ENCODE results near the gene OST4. TPM values are rescaled to one million over a fixed set of nuclear protein-coding genes. Genes with fewer than 3 reads are reported as not detected.

Gene OST4
- polyA plus RNA-seq, 1 donor (not counting 4 experiments of a cell fraction or from before 2014, with no cell fraction given), result 393 TPM

GRCh38 chr2:27021253-27022049 is 50.0 kb downstream of the OST4 start:
- Histone ChIP-seq H2AFZ (ENCODE audit: control insufficient read depth, low read length) (no peak overlapping the region), H3K4me3 (ENCODE audit: control insufficient read depth in 2 of 3, extremely low read depth in 1 of 3, insufficient read depth in 2 of 3, low read depth in 1 of 3, low read length in 3 of 3) (no peak overlapping the region), H3K9me3 (ENCODE audit: control insufficient read depth, low read depth, low read length) (no peaks in the 10 kb centered on the region), H3K4me1 (ENCODE audit: control insufficient read depth, extremely low read depth, insufficient read depth, low read length) (peaks cover 6% of the 10 kb centered on the region), H3K79me2 (ENCODE audit: control insufficient read depth, insufficient read depth, low read length) (no peaks in the 10 kb centered on the region), H3K36me3 (ENCODE audit: control insufficient read depth in 2 of 2, extremely low read depth in 1 of 2, insufficient read depth in 2 of 2, low read length in 2 of 2) (peaks cover 3 to 13% of the 10 kb centered on the region in 2 experiments), H3K27me3 (ENCODE audit: control insufficient read depth, extremely low read depth, insufficient read depth, low read length) (no peaks in the 10 kb centered on the region), H3K9me1 (ENCODE audit: control insufficient read depth, extremely low read depth, insufficient read depth, low read length) (no peaks in the 10 kb centered on the region), H3K4me2 (ENCODE audit: control insufficient read depth, extremely low read depth, insufficient read depth, low read depth, low read length) (no peak overlapping the region), H3K27ac (ENCODE audit: control insufficient read depth, insufficient read depth, low read length) (no peak overlapping the region), H4K20me1 (ENCODE audit: control insufficient read depth, extremely low read depth, insufficient read depth, low read length) (no peaks in the 10 kb centered on the region), H3K9ac (ENCODE audit: control insufficient read depth, extremely low read depth, insufficient read depth, low read length) (no peak overlapping the region)
- no peak for TF ChIP-seq EZH2 (IDR thresholded peaks at IDR 0.05; ENCODE audit: low read length)
- no peak for TF ChIP-seq CTCF (optimal IDR thresholded peaks at IDR 0.05 in 1 of 3, IDR thresholded peaks at IDR 0.05 in 1 of 3, conservative IDR thresholded peaks at IDR 0.05 in 1 of 3; ENCODE audit: extremely low read depth in 1 of 3, insufficient read depth in 2 of 3, low read length in 3 of 3)
- no peak for DNase-seq (ENCODE audit: low read depth, low spot score)
- FAIRE-seq, result no peak
- dilution Hi-C loops (cut with MboI; ENCODE audit: extremely low pct_ligation_motif_present, low sequenced_read_pairs), result no loop called here

Other genes starting within 250 kb of the OST4 start
- not detected in 3 replicates for gene DPYSL5, start 223.5 kb downstream of the OST4 start, polyA plus RNA-seq
- 12.6 to 16.5 TPM (median 15.0 TPM) in 3 replicates for gene MAPRE3, start 101.0 kb downstream of the OST4 start, polyA plus RNA-seq
- gene TMEM214, start 38.7 kb downstream of the OST4 start, polyA plus RNA-seq, result 28.7 to 65.8 TPM (median 38.0 TPM) in 3 replicates
- gene AGBL5, start 20.0 kb downstream of the OST4 start, polyA plus RNA-seq, result 24.5 to 27.7 TPM (median 25.5 TPM) in 3 replicates
- 0.01 to 0.06 TPM (median 0.03 TPM) in 3 replicates for gene EMILIN1, start 7.0 kb upstream of the OST4 start, polyA plus RNA-seq
- gene KHK, start 15.1 kb upstream of the OST4 start, polyA plus RNA-seq, result 0.06 to 0.36 TPM (median 0.21 TPM) in 3 replicates
- gene CGREF1, start 47.5 kb upstream of the OST4 start, polyA plus RNA-seq, result 1.1 to 1.4 TPM (median 1.3 TPM) in 3 replicates
- not detected in 3 replicates for gene ABHD1, start 52.2 kb upstream of the OST4 start, polyA plus RNA-seq
- gene PREB, start 63.0 kb upstream of the OST4 start, polyA plus RNA-seq, result 48.7 to 51.0 TPM (median 50.9 TPM) in 3 replicates
- not detected in 3 replicates for gene PRR30, start 67.8 kb upstream of the OST4 start, polyA plus RNA-seq
- not detected in 3 replicates for gene TCF23, start 77.3 kb upstream of the OST4 start, polyA plus RNA-seq
- 154 to 168 TPM (median 156 TPM) in 3 replicates for gene ATRAID, start 140.4 kb upstream of the OST4 start, polyA plus RNA-seq
- 55.1 to 72.3 TPM (median 60.4 TPM) in 3 replicates for gene SLC5A6, start 140.6 kb upstream of the OST4 start, polyA plus RNA-seq
- gene CAD, start 145.7 kb upstream of the OST4 start, polyA plus RNA-seq, result 17.1 to 33.3 TPM (median 21.0 TPM) in 3 replicates
- gene SLC30A3, start 191.4 kb upstream of the OST4 start, polyA plus RNA-seq, result not detected in 3 replicates
- gene DNAJC5G, start 203.8 kb upstream of the OST4 start, polyA plus RNA-seq, result not detected in 3 replicates
- not detected in 3 replicates for gene TRIM54, start 210.8 kb upstream of the OST4 start, polyA plus RNA-seq
- 0.08 to 0.59 TPM (median 0.10 TPM) in 3 replicates for gene UCN, start 236.8 kb upstream of the OST4 start, polyA plus RNA-seq